Peyer's patch (tissue), 4 donors: ENCODE data around the gene CDKN1C. TPM values are rescaled to one million over a fixed set of nuclear protein-coding genes. Genes with fewer than 3 reads are reported as not detected.

Source experiments
- DNase-seq, 3 donors: peaks; one replicate each; pipeline ENCODE4 v3.0.0-alpha.2; 2017 to 2019
- H3K27ac ChIP-seq, 4 donors: fragments of 200-600 bp; sonication (generic); one replicate each; pipeline ENCODE4 v1.5.1; 2016 to 2019
- H3K27me3 ChIP-seq, 2 donors: fragments of 200-600 bp; sonication (generic); one replicate each; pipeline ENCODE4 v1.5.1; 2019
- H3K36me3 ChIP-seq, 3 donors: fragments of 200-600 bp; sonication (generic); one replicate each; pipeline ENCODE4 v1.5.1; 2016 to 2019
- H3K4me1 ChIP-seq, 4 donors: fragments of 200-600 bp; sonication (generic); one replicate each; pipeline ENCODE4 v1.5.1; 2016 to 2019
- H3K4me3 ChIP-seq, 4 donors: fragments of 200-600 bp; sonication (generic); 1 replicate in 3 of 4; 2 replicates in 1 of 4; pipeline ENCODE4 v1.5.1; 2016 to 2019; ENCODE audit warnings: mild to moderate bottlenecking in 1 of 4
- H3K9me3 ChIP-seq, 4 donors: fragments of 200-600 bp; sonication (generic); one replicate each; pipeline ENCODE4 v1.5.1; 2016 to 2019; ENCODE audit warnings: mild to moderate bottlenecking in 1 of 4
- CTCF ChIP-seq, 6 experiments: fragments of 450-650 bp in 4 of 6; fragments of 200-600 bp in 2 of 6; sonication (generic) in 1 of 6; IDR thresholded peaks; one replicate each; pipeline ENCODE4 v1.5.1; 2017 to 2019; ENCODE audit warnings: antibody characterized with exemption in 6 of 6, mild to moderate bottlenecking in 3 of 6, moderate library complexity in 1 of 6
- POLR2A ChIP-seq, 2 donors: fragments of 450-650 bp; IDR thresholded peaks; one replicate each; pipeline ENCODE4 v1.5.1; 2017; ENCODE audit warnings: antibody characterized with exemption in 2 of 2, mild to moderate bottlenecking in 2 of 2, moderate library complexity in 2 of 2
- total RNA-seq, 4 donors: library from RNA; depleted of rRNA; stranded (reverse); fragments of >200 nt; gene quantifications; one replicate each; pipeline ENCODE4 v1.1.0, GENCODE V29; 2016

CDKN1C gene
- total RNA-seq, 4 donors from 2014 or later = 6.1 to 22.3 (median 11.1) TPM

GRCh38 chr11:2921261-2921660, 35.7 kb upstream of the CDKN1C start:
- Histone ChIP-seq H3K27ac (no peak overlapping the region), H3K9me3 (no peaks in the 10 kb centered on the region), H3K4me1 (peaks cover 0 to 22% (median 5%) of the 10 kb centered on the region in 4 donors), H3K27me3 (no peaks in the 10 kb centered on the region), H3K36me3 (peaks cover 0 to 11% (median 0%) of the 10 kb centered on the region in 3 donors), H3K4me3 (no peak overlapping the region)
- TF ChIP-seq CTCF (IDR thresholded peaks at IDR 0.05) = no peak
- no peak for TF ChIP-seq POLR2A (IDR thresholded peaks at IDR 0.05)
- no peak for DNase-seq

- DNase-seq = no peak
- TF ChIP-seq CTCF (IDR thresholded peaks at IDR 0.05) = no peak
- H3K4me1 ChIP-seq = peaks cover 0 to 19% (median 5%) of the 10 kb centered on the region in 4 donors
Observed at GRCh38 chr11:2920343-2920742, 34.8 kb upstream of the CDKN1C start.

GRCh38 chr11:2919837-2920236, 34.3 kb upstream of the CDKN1C start:
- no peak for DNase-seq
- Histone ChIP-seq H3K9me3 (no peaks in the 10 kb centered on the region), H3K27me3 (no peaks in the 10 kb centered on the region), H3K4me3 (no peak overlapping the region), H3K27ac (no peak overlapping the region), H3K36me3 (peaks cover 0 to 11% (median 0%) of the 10 kb centered on the region in 3 donors), H3K4me1 (peaks cover 0 to 14% (median 5%) of the 10 kb centered on the region in 4 donors)
- TF ChIP-seq CTCF (IDR thresholded peaks at IDR 0.05) = no peak
- no peak for TF ChIP-seq POLR2A (IDR thresholded peaks at IDR 0.05)

More at GRCh38 chr11:2920343-2920742, 34.8 kb upstream of the CDKN1C start:
- Histone ChIP-seq H3K4me3 (no peak overlapping the region), H3K27ac (no peak overlapping the region), H3K27me3 (no peaks in the 10 kb centered on the region), H3K36me3 (peaks cover 0 to 11% (median 0%) of the 10 kb centered on the region in 3 donors), H3K9me3 (no peaks in the 10 kb centered on the region)

- Histone ChIP-seq H3K27ac (no peak overlapping the region), H3K4me1 (peaks cover 0 to 8% (median 1%) of the 10 kb centered on the region in 4 donors), H3K36me3 (peaks cover 0 to 11% (median 0%) of the 10 kb centered on the region in 3 donors), H3K27me3 (no peaks in the 10 kb centered on the region), H3K4me3 (no peak overlapping the region), H3K9me3 (no peaks in the 10 kb centered on the region)
- TF ChIP-seq POLR2A (IDR thresholded peaks at IDR 0.05) (no peak), CTCF (IDR thresholded peaks at IDR 0.05) (no peak)
- DNase-seq = no peak
Observed at GRCh38 chr11:2919188-2919587, 33.6 kb upstream of the CDKN1C start.

GRCh38 chr11:2917842-2918490, 32.4 kb upstream of the CDKN1C start:
- H3K36me3 ChIP-seq = peaks cover 0 to 11% (median 0%) of the 10 kb centered on the region in 3 donors
- H3K27ac ChIP-seq = no peak overlapping the region
- no peak overlapping the region for H3K4me3 ChIP-seq
- no peaks in the 10 kb centered on the region for H3K9me3 ChIP-seq
- DNase-seq = no peak
- H3K4me1 ChIP-seq = peaks cover 4 to 13% (median 8%) of the 10 kb centered on the region in 4 donors
- TF ChIP-seq POLR2A (IDR thresholded peaks at IDR 0.05) (no peak), CTCF (IDR thresholded peaks at IDR 0.05) (no peak)
- no peaks in the 10 kb centered on the region for H3K27me3 ChIP-seq
